DMS79 (cell line): Measurements from ENCODE around the gene KCNIP1.

Experiments used
- DNase-seq: peaks from one replicate; lab custom pipeline; 2025; lab: John Stamatoyannopoulos, UW

Gene KCNIP1

GRCh38 chr5:170783498-170784247 is 279.9 kb downstream of the KCNIP1 start, which contains the start of gene GABRP:
Gene GABRP (plus strand): TSS chr5:170783725. CDS start chr5:170788616, 4,891 bp downstream.
- no peak for DNase-seq

GRCh38 chr5:170785416-170785815 is 281.6 kb downstream of the KCNIP1 start:
- DNase-seq: no peak
